MM.1S (cell line): ENCODE results near the gene NDST1.

ENCODE experiments used
- DNase-seq: peaks from one replicate; pipeline ENCODE4 v3.0.0-alpha.2; 2015
- H2AFZ ChIP-seq: fragments of 300-600 bp; sonication (generic); 2 replicates; pipeline ENCODE4 v1.6.0; 2016; ENCODE audit warnings: antibody characterized with exemption, low read length
- H3F3A ChIP-seq: fragments of 300-600 bp; sonication (generic); 2 replicates; pipeline ENCODE4 v1.6.1; 2016; ENCODE audit warnings: mild to moderate bottlenecking, antibody characterized with exemption, low read length, moderate library complexity, mixed read lengths; ENCODE audit not compliant: insufficient read depth
- H3K27ac ChIP-seq: fragments of 300-600 bp; sonication (generic); 2 replicates; pipeline ENCODE4 v1.5.1; 2016; ENCODE audit warnings: mild to moderate bottlenecking, low read length
- H3K27me3 ChIP-seq: fragments of 300-600 bp; sonication (generic); replicated peaks from 2 replicates; pipeline ENCODE4 v1.6.0; 2016; ENCODE audit warnings: low read length; ENCODE audit not compliant: insufficient read depth
- H3K36me3 ChIP-seq: fragments of 300-600 bp; sonication (generic); replicated peaks from 2 replicates; pipeline ENCODE4 v1.6.1; 2016; ENCODE audit warnings: mild to moderate bottlenecking, low read length, mixed read lengths; ENCODE audit not compliant: insufficient read depth
- H3K4me1 ChIP-seq: fragments of 300-600 bp; sonication (generic); 2 replicates; pipeline ENCODE4 v1.6.1; 2016; ENCODE audit warnings: low read length, mixed read lengths
- H3K4me2 ChIP-seq: fragments of 300-600 bp; sonication (generic); 2 replicates; pipeline ENCODE4 v1.6.0; 2016; ENCODE audit warnings: low read depth, low read length
- H3K4me3 ChIP-seq: fragments of 300-600 bp; sonication (generic); 2 replicates; pipeline ENCODE4 v1.5.1; 2016; ENCODE audit warnings: low read length, mixed read lengths
- H3K79me2 ChIP-seq: fragments of 300-600 bp; sonication (generic); 2 replicates; pipeline ENCODE4 v1.6.1; 2016; ENCODE audit warnings: mixed run types, low read length, mixed read lengths
- H3K9ac ChIP-seq: fragments of 300-600 bp; sonication (generic); 2 replicates; pipeline ENCODE4 v1.6.1; 2016; ENCODE audit warnings: low read length, mixed read lengths
- H3K9me2 ChIP-seq: fragments of 300-600 bp; sonication (generic); replicated peaks from 2 replicates; pipeline ENCODE4 v1.6.1; 2016; ENCODE audit warnings: mild to moderate bottlenecking, low read length, mixed read lengths; ENCODE audit not compliant: insufficient read depth
- H3K9me3 ChIP-seq: fragments of 300-600 bp; sonication (generic); replicated peaks from 2 replicates; pipeline ENCODE4 v1.6.1; 2016; ENCODE audit warnings: mild to moderate bottlenecking, low read length, mixed read lengths; ENCODE audit not compliant: insufficient read depth
- H4K20me1 ChIP-seq: fragments of 300-600 bp; sonication (generic); 2 replicates; pipeline ENCODE4 v1.6.1; 2016; ENCODE audit warnings: mild to moderate bottlenecking, low read length, moderate library complexity, mixed read lengths; ENCODE audit not compliant: insufficient read depth
- EZH2 ChIP-seq: fragments of 300-600 bp; sonication (generic); optimal IDR thresholded peaks from 2 replicates; pipeline ENCODE3; 2017; ENCODE audit warnings: low read depth, mild to moderate bottlenecking, antibody characterized with exemption, low read length, mixed read lengths
- EZH2phosphoT487 ChIP-seq: fragments of 300-600 bp; sonication (generic); IDR thresholded peaks from 2 replicates; pipeline ENCODE4 v1.6.1; 2018; ENCODE audit warnings: antibody characterized with exemption, low read length
- TF ChIP-seq, protein P1 (sequence below): fragments of 300-600 bp; sonication (generic); IDR thresholded peaks from 2 replicates; pipeline ENCODE4 v1.5.1; 2016; ENCODE audit warnings: antibody characterized with exemption, low read length, mixed read lengths

NDST1 gene

DNA sequence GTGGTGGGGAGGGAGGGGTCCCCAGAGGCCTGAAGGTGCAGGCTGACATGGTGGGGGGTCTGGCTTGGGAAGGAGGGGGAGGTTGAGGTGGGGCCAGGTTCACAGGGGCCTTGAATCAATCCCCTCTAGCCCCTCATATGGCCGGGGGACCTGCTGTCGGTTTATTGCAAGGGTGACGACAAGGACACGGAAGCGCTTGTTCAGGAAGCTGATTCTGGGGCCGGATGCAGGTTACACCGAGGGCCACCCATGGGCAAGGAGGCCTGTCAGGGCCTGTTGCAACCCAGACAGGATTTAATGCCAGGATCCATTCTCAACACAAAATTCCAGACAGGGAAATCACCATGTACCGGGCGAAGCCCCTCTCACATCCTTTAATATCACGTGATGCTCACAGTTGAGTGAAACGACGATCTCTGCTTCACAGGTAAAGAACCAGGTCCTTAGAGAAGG is 90.9 kb downstream of the NDST1 start:
- H3K4me1 ChIP-seq, result no peaks in the 10 kb centered on the region
- no peaks in the 10 kb centered on the region for H3K9me2 ChIP-seq
- no peaks in the 10 kb centered on the region for H3K27me3 ChIP-seq
- DNase-seq, result no peak
- no peaks in the 10 kb centered on the region for H3F3A ChIP-seq
- H3K79me2 ChIP-seq, result no peaks in the 10 kb centered on the region
- H3K4me3 ChIP-seq, result no peak overlapping the region
- H3K9me3 ChIP-seq, result no peaks in the 10 kb centered on the region
- TF ChIP-seq, protein P1, sequence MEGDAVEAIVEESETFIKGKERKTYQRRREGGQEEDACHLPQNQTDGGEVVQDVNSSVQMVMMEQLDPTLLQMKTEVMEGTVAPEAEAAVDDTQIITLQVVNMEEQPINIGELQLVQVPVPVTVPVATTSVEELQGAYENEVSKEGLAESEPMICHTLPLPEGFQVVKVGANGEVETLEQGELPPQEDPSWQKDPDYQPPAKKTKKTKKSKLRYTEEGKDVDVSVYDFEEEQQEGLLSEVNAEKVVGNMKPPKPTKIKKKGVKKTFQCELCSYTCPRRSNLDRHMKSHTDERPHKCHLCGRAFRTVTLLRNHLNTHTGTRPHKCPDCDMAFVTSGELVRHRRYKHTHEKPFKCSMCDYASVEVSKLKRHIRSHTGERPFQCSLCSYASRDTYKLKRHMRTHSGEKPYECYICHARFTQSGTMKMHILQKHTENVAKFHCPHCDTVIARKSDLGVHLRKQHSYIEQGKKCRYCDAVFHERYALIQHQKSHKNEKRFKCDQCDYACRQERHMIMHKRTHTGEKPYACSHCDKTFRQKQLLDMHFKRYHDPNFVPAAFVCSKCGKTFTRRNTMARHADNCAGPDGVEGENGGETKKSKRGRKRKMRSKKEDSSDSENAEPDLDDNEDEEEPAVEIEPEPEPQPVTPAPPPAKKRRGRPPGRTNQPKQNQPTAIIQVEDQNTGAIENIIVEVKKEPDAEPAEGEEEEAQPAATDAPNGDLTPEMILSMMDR, result no peak
- no peak for TF ChIP-seq EZH2
- no peak for TF ChIP-seq EZH2phosphoT487
- H3K9ac ChIP-seq, result no peak overlapping the region
- no peaks in the 10 kb centered on the region for H3K36me3 ChIP-seq
- no peaks in the 10 kb centered on the region for H4K20me1 ChIP-seq
- H3K4me2 ChIP-seq, result no peak overlapping the region
- H3K27ac ChIP-seq, result no peak overlapping the region
- no peak overlapping the region for H2AFZ ChIP-seq

GRCh38 chr5:150599281-150599680 is 91.3 kb downstream of the NDST1 start:
- H3F3A ChIP-seq, result no peaks in the 10 kb centered on the region
- H3K27ac ChIP-seq, result no peak overlapping the region
- no peak overlapping the region for H3K4me3 ChIP-seq
- no peak overlapping the region for H2AFZ ChIP-seq
- no peak overlapping the region for H3K4me2 ChIP-seq
- DNase-seq, result no peak
- no peaks in the 10 kb centered on the region for H3K9me2 ChIP-seq
- H3K36me3 ChIP-seq, result no peaks in the 10 kb centered on the region
- H3K9ac ChIP-seq, result no peak overlapping the region
- no peaks in the 10 kb centered on the region for H4K20me1 ChIP-seq
- H3K79me2 ChIP-seq, result no peaks in the 10 kb centered on the region
- no peaks in the 10 kb centered on the region for H3K27me3 ChIP-seq
- no peaks in the 10 kb centered on the region for H3K9me3 ChIP-seq
- TF ChIP-seq, protein P1, result no peak
- TF ChIP-seq EZH2, result no peak
- no peak for TF ChIP-seq EZH2phosphoT487
- no peaks in the 10 kb centered on the region for H3K4me1 ChIP-seq

- H3K9me3 ChIP-seq, result no peaks in the 10 kb centered on the region
- no peak for DNase-seq
- no peaks in the 10 kb centered on the region for H3K4me1 ChIP-seq
- no peak overlapping the region for H3K4me2 ChIP-seq
- H4K20me1 ChIP-seq, result no peaks in the 10 kb centered on the region
- no peak overlapping the region for H2AFZ ChIP-seq
- H3K9ac ChIP-seq, result no peak overlapping the region
- no peaks in the 10 kb centered on the region for H3K27me3 ChIP-seq
- H3F3A ChIP-seq, result no peaks in the 10 kb centered on the region
- no peaks in the 10 kb centered on the region for H3K79me2 ChIP-seq
- H3K9me2 ChIP-seq, result no peaks in the 10 kb centered on the region
- no peak overlapping the region for H3K27ac ChIP-seq
- no peaks in the 10 kb centered on the region for H3K36me3 ChIP-seq
- no peak overlapping the region for H3K4me3 ChIP-seq
- TF ChIP-seq EZH2 (no peak), EZH2phosphoT487 (no peak)
- TF ChIP-seq, protein P1, result no peak
These were observed 92.1 kb downstream of the NDST1 start for GRCh38 chr5:150599917-150600511.
